Measurements from ENCODE around the gene HGD. TPM values are rescaled to one million over a fixed set of nuclear protein-coding genes. Genes with fewer than 3 reads are reported as not detected.

Gene HGD
- total RNA-seq, 1 experiment from 2014 or later = 0.44 TPM

- CTCF ChIA-PET = no interaction called here
- Mint-ChIP-seq H3K9me3 (ENCODE audit: unreplicated experiment) (no peaks in the 10 kb centered on the region), H3K36me3 (ENCODE audit: insufficient read depth, unreplicated experiment) (no peaks in the 10 kb centered on the region)
Measured at GRCh38 chr3:120650311-120650710, 31.7 kb downstream of the HGD start.

GRCh38 chr3:120649830-120650233, 32.2 kb downstream of the HGD start:
- no peak overlapping the region for H3K27ac Mint-ChIP-seq (ENCODE audit: low read depth, unreplicated experiment)
- CTCF ChIA-PET = no interaction called here
- H3K27me3 Mint-ChIP-seq (ENCODE audit: insufficient read depth, unreplicated experiment) = no peaks in the 10 kb centered on the region
- no peak for DNase-seq (ENCODE audit: unreplicated experiment)
- BruUV-seq (replicated peaks) = no TSS peak
- H3K36me3 Mint-ChIP-seq (ENCODE audit: insufficient read depth, unreplicated experiment) = no peaks in the 10 kb centered on the region
- no peaks in the 10 kb centered on the region for H3K9me3 Mint-ChIP-seq (ENCODE audit: unreplicated experiment)
- H3K4me1 Mint-ChIP-seq (ENCODE audit: insufficient read depth, unreplicated experiment) = no peaks in the 10 kb centered on the region
- intact Hi-C loops (cut with micrococcal nuclease) = no loop called here
- POLR2A ChIA-PET = no interaction called here
- TF ChIP-seq, protein P1, sequence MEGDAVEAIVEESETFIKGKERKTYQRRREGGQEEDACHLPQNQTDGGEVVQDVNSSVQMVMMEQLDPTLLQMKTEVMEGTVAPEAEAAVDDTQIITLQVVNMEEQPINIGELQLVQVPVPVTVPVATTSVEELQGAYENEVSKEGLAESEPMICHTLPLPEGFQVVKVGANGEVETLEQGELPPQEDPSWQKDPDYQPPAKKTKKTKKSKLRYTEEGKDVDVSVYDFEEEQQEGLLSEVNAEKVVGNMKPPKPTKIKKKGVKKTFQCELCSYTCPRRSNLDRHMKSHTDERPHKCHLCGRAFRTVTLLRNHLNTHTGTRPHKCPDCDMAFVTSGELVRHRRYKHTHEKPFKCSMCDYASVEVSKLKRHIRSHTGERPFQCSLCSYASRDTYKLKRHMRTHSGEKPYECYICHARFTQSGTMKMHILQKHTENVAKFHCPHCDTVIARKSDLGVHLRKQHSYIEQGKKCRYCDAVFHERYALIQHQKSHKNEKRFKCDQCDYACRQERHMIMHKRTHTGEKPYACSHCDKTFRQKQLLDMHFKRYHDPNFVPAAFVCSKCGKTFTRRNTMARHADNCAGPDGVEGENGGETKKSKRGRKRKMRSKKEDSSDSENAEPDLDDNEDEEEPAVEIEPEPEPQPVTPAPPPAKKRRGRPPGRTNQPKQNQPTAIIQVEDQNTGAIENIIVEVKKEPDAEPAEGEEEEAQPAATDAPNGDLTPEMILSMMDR (IDR thresholded peaks at IDR 0.05; ENCODE audit: unreplicated experiment) = no peak
- no peak overlapping the region for H3K4me3 Mint-ChIP-seq (ENCODE audit: unreplicated experiment)

More at GRCh38 chr3:120650311-120650710, 31.7 kb downstream of the HGD start:
- Mint-ChIP-seq H3K27me3 (ENCODE audit: insufficient read depth, unreplicated experiment) (no peaks in the 10 kb centered on the region), H3K4me3 (ENCODE audit: unreplicated experiment) (no peak overlapping the region), H3K4me1 (ENCODE audit: insufficient read depth, unreplicated experiment) (no peaks in the 10 kb centered on the region), H3K27ac (ENCODE audit: low read depth, unreplicated experiment) (no peak overlapping the region)
- DNase-seq (ENCODE audit: unreplicated experiment) = no peak
- POLR2A ChIA-PET = no interaction called here
- TF ChIP-seq, protein P1 (IDR thresholded peaks at IDR 0.05; ENCODE audit: unreplicated experiment) = no peak
- intact Hi-C loops (cut with micrococcal nuclease) = no loop called here
- no TSS peak for BruUV-seq (replicated peaks)

- no TSS peak for BruUV-seq (replicated peaks)
- no peaks in the 10 kb centered on the region for H3K27me3 Mint-ChIP-seq (ENCODE audit: insufficient read depth, unreplicated experiment)
- ChIA-PET CTCF (interaction anchor here (0.7 kb wide), 1 partner anchor 917 kb away, joined by 3 read pairs; no protein-coding TSS in a partner anchor), POLR2A (no interaction called here)
- TF ChIP-seq, protein P1 (IDR thresholded peaks at IDR 0.05; ENCODE audit: unreplicated experiment) = no peak
- no peak overlapping the region for H3K4me3 Mint-ChIP-seq (ENCODE audit: unreplicated experiment)
- intact Hi-C loops (cut with micrococcal nuclease) = no loop called here
- H3K36me3 Mint-ChIP-seq (ENCODE audit: insufficient read depth, unreplicated experiment) = no peaks in the 10 kb centered on the region
- H3K27ac Mint-ChIP-seq (ENCODE audit: low read depth, unreplicated experiment) = no peak overlapping the region
- H3K4me1 Mint-ChIP-seq (ENCODE audit: insufficient read depth, unreplicated experiment) = no peaks in the 10 kb centered on the region
- no peaks in the 10 kb centered on the region for H3K9me3 Mint-ChIP-seq (ENCODE audit: unreplicated experiment)
- DNase-seq (ENCODE audit: unreplicated experiment) = no peak
Measured at GRCh38 chr3:120648290-120648689, 33.7 kb downstream of the HGD start.

DNA sequence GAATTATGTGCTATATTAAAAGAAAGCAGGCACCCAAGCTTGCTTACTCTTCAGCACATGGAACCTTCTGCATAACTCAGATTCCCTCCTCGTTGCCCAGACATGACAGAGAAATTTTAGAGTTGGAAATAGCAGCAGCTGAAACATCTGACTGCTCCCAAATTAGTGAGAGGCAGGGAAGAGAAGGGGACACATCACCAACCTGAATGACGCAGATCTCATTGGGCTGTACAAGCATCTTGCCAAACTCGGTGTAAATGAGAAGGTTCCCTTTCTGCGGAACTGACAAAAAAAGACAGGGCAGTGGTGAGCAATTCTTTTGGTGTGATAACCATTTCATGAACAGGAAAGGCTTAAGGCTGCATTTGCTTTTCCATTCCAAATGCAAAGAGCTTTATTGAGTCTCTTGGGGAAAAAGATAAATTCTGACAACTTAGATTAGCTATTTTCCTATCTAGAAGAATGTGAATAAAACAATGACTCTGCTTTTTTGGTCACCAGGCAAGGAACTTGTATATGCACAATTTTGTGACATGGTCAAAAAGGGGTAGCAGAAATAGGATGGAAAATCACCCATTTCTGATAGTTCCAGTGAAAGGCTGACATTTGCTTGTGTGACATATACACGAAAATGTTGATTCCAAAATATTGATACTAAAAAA, 35.1 kb downstream of the HGD start:
- POLR2A ChIA-PET = interaction anchor here (0.7 kb wide), 1 partner anchor 1175 kb away, joined by 3 read pairs; no protein-coding TSS in a partner anchor
- CTCF ChIA-PET = no interaction called here
- TF ChIP-seq, protein P1 (IDR thresholded peaks at IDR 0.05; ENCODE audit: unreplicated experiment) = no peak

More for the DNA sequence above, 35.1 kb downstream of the HGD start:
- no peaks in the 10 kb centered on the region for H3K27me3 Mint-ChIP-seq (ENCODE audit: insufficient read depth, unreplicated experiment)
- no peaks in the 10 kb centered on the region for H3K36me3 Mint-ChIP-seq (ENCODE audit: insufficient read depth, unreplicated experiment)
- no peak for DNase-seq (ENCODE audit: unreplicated experiment)
- intact Hi-C loops (cut with micrococcal nuclease) = no loop called here
- H3K9me3 Mint-ChIP-seq (ENCODE audit: unreplicated experiment) = no peaks in the 10 kb centered on the region
- H3K4me3 Mint-ChIP-seq (ENCODE audit: unreplicated experiment) = no peak overlapping the region
- BruUV-seq (replicated peaks) = no TSS peak
- no peaks in the 10 kb centered on the region for H3K4me1 Mint-ChIP-seq (ENCODE audit: insufficient read depth, unreplicated experiment)
- H3K27ac Mint-ChIP-seq (ENCODE audit: low read depth, unreplicated experiment) = no peak overlapping the region

Measured in MCF 10A (cell line).